GM19397 (cell line): ENCODE results near the gene EMC8.

ENCODE experiments used
- ATAC-seq: cut with Tn5 transposase; IDR thresholded peaks from one replicate; pipeline ENCODE4 v1.9.1; 2021; ENCODE audit warnings: mild to moderate bottlenecking, moderate library complexity; ENCODE audit not compliant: unreplicated experiment

EMC8 gene

DNA sequence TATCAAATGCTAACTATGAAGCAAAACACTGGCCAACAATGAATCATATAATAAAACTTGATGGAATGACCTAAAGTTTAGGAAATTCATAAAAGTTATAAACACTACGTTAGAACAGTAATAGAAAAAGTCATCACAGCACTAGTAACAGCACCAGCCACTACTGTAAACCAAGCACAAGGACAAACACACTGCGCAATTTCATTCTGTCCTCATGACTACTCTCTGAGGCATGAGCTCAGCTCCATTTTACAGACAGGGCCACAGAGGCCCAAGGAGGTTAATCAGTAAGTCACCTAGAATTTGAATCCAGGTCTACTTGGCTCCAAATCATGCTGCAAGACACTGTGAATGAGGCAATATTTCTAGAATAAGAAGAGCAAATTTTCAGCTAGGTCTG is 13.4 kb downstream of the EMC8 start:
- ATAC-seq, result no peak

- ATAC-seq, result no peak
These were observed 14.5 kb downstream of the EMC8 start for GRCh38 chr16:85784813-85785212.

DNA sequence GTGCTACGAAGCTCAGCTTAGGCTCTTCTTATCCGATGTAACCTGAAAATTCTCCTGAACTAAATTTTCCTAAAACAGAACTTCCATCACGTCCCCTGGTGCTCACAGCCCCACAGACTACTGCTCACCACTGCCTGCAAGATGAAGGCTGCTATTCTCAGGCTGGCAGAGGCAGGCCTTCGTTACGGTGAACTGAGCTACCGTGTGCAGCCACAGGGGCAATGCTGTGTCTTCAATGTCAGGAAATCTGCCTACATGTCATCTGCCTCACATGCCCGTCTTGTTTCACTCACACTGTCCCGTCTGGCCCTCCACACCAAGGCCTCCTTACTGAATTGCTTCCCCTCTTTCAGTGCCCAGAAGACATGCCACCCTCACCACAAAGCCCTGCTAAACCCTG is 15.9 kb downstream of the EMC8 start:
- no peak for ATAC-seq

GRCh38 chr16:85782451-85782850 is 16.9 kb downstream of the EMC8 start:
- ATAC-seq, result no peak

GRCh38 chr16:85781695-85782370 is 17.5 kb downstream of the EMC8 start:
- no peak for ATAC-seq

DNA sequence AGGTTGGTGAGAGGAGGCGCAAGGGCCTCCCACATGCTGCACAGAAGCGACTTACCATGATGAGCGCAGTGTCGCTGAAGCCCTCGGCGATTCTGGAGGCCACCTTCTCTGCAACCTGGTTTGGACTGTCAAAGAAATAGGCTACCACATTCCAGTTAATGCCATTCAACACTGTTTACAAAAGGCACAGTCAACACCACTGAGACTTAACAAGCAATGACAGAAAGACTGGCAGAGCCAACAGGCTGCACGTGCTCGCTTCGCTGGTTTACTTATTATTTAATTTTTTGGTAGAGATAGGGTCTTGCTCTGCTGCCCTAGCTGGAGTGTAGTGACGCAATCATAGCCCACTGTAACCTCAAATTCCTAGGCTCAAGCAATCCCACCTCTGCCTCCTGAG is 18.2 kb downstream of the EMC8 start:
- no peak for ATAC-seq

GRCh38 chr16:85780281-85780680 is 19.1 kb downstream of the EMC8 start:
- ATAC-seq, result no peak

DNA sequence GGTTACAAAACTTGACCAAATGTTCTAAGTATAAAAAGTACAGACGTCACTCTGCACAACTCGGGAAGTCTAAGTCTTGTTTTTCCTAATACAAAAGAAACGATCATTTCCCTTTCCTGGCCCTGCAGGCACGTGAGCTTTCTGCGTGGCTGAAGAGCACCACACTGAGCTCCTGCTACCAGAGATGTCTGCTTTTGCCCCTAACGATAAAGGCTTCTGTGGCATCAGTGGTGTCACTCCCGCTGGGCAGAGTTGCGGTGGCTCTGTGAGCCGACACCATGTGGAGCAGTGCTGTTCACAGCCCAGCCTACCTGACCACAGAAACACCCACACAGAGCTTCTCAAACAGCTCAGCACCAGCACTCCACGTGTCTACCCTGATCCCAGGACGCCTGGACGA is 20.5 kb downstream of the EMC8 start:
- no peak for ATAC-seq

- no peak for ATAC-seq
These were observed 21.6 kb downstream of the EMC8 start for GRCh38 chr16:85777583-85778310.

- ATAC-seq, result no peak
These were observed 24.5 kb downstream of the EMC8 start for GRCh38 chr16:85774811-85775210.

DNA sequence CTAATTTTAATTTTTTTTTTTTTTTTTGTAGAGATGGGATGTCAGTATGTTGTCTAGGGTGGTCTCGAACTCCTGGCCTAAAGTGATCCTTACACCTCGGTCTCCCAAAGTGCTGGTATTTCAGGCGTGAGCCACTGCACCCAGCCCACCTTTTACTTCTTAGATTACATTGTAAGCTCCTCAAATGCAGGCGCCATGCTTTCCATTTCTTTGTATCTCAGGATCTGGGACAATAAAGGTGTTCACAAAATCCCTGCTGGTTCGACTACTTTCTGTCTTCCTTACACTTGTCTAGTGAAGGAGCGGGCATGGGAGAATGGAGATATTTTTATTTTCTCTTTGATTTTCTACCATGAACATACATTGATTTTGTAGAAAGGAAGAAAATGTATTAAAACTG is 25.2 kb downstream of the EMC8 start:
- ATAC-seq, result no peak

GRCh38 chr16:85773044-85773443 is 26.3 kb downstream of the EMC8 start:
- ATAC-seq, result no peak

DNA sequence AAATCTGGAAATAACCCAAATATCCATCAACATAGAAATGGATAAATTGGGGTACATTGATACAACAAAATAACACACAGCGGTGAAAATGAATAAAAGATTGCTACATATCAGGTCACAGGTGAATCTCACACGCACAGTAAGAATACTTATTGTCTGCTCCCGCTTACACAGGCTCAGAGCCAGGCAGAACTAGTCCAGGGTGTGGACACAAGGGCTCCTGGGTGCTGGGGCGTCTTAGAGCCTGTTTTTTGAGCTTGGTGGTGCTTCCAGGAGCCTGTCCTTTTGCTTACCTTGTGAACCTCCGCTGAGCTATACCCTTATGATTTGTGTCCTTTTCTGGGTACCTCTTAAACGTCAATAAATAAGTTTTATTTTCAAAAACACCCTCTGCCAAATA is 28.6 kb downstream of the EMC8 start:
- ATAC-seq, result no peak

DNA sequence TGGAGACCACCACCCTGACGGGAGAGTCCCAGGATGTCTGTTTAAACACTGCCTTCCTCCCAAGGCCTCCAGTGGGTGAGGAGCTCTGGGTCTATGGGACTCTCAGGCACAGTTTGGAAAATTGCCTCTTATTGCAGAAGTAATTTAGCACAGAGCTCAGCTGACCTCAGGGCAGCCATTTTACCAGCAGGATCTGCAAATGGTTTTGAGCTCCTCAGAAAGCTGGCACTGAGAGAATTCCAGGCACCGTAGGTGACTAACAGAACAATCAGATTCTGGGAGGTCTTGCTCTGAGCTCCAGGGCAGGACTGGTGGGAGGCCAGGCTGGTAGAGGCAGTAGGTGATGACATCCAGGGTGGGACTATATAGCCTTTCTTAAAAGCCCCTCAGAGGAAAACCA is 31.1 kb downstream of the EMC8 start:
- no peak for ATAC-seq

DNA sequence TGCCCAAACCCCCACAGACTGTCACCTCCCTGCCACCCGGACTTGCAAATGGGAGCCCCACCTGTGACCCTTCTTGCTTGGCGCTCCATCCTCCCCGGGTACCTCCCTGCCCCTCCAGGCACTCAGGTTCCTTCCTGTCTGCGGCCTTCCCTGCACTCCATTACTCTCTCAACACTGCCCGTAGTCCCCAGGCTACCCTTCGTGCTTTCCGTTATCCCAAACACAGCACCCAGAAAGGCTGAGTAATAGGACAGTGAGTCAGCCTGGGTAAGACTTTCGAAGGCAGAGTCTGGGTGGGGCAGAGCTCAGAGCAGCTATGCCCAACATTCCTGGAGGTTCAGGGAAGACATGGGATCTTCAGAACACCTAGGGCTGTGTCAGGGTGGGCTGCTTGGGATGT is 31.8 kb downstream of the EMC8 start:
- no peak for ATAC-seq

GRCh38 chr16:85765767-85766166 is 33.6 kb downstream of the EMC8 start:
- ATAC-seq, result no peak

DNA sequence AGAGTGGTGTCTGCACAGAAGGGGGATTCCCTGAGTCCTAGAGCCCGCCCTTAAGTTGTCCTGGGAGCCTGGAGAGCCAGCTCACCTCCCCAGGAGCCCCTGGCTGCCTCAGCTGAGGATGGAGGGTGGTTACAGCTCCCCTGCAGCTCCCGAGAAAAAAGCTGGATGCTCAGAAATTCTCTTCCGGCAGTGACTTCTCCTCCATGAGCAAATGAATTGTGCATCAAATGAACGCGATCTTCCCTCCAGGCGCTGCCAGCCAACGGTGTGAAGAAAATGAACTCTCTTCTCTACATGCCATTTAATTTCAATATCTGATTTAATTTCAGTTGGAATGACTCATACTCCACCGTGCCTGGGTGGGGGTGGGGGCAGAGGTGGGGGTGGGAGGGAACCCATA is 34.1 kb downstream of the EMC8 start:
- ATAC-seq, result no peak

GRCh38 chr16:85763616-85764015 is 35.7 kb downstream of the EMC8 start:
- no peak for ATAC-seq

DNA sequence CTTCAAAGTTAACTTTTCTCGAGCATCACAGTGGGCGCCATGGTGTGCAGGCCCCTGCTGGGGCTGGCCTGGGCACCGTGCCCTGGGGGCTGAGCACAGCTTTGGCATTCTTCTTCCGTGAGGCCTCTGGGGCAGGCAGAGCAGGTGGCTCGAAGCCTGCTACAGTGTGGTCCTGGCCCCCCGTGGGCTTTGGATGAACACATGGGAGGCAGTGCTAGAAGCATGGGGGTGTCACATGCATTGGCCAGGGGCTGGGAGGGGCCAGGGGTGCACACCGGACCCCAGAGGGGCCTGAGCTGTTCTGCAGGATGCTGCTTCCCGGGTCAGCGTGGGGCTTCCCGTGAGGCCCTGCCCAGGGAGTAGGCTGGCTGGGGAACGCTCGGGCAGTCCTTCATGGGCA is 36.4 kb downstream of the EMC8 start:
- no peak for ATAC-seq

DNA sequence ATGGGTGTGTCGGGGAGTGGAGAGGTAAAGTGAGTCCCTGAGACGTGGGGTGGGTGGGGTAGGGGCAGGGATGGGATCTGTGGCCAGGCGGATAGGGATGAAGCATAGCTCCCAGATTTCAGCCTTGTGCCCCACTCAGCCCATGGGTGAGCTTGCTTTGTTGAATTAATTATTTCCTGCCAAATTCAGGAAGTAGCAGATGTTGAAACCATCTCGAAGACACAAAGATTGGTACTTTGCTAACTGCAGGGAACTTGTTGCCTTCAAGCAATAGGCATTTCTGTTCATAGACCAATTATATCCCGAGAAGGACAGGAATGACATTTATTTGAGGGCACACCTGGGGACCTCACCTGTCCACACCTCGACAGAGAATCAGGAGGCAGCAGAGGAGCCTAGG is 37.5 kb downstream of the EMC8 start:
- ATAC-seq, result no peak

DNA sequence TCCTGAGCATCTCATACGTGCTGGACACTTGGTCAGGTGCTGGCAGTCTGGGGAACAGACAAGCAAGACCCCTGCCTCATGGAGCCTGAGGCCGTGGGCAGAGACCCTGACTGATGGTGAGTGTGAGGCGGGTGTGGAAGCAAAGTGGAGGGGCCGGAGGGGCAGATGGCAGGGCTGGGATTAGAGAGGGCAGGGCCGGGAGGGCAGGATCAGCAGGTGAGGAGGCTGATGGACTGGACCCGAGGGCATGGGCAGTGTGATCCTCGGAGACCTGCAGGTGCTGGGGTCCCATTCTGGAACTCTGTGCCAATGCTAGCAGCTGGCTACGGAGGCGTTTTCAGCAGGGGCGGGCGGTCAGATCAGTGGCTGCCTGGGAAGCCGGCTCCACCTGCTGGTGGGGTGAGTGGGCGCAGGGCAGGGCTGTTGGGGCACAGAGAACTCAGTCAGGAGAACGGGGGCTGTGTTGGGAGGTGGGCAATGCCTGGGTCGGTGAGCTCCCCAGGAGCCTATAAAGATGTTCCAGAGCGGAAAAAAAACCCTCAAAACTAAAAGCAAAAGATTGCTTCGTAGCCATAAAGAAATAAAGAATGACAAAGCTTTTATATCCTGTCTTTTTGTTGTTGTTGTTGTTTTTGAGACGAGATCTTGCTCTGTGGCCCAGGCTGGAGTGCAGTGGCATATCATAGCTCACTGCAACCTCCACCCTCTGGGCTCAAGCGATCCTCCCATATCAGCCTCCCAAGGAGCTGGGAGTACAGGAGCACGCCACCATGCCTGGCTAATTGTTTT is 39.5 kb downstream of the EMC8 start:
- no peak for ATAC-seq

DNA sequence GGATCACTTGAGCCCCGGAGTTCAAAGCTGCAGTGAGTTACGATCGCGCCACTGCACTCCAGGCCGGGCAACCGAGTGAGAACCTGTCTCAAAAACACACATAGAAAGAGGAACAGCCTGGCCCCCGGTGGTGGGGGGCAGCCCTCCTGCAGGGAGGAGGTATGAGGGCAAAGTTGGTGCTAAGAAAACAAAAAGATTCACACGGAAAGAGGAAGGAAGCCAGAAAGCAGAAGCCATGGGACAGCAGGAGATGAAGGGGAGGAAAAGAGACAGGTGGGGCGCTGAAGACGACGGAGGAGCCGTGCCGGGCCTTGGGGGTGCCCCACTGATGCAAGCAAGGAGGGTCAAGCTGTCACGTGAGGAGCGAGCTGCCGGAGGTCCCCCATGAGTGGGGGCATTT is 40.2 kb downstream of the EMC8 start:
- no peak for ATAC-seq
